Panc1 (cell line): Measurements from ENCODE around the gene ITPR3.

Experiments used
- CTCF ChIP-seq: fragments of 450-650 bp; IDR thresholded peaks from 2 replicates; pipeline ENCODE4 v1.5.1; 2017; ENCODE audit warnings: mild to moderate bottlenecking
- POLR2AphosphoS5 ChIP-seq: IDR thresholded peaks from 2 replicates; pipeline ENCODE4 v1.6.1; 2012; ENCODE audit warnings: mild to moderate bottlenecking, low read depth, low read length, moderate library complexity
- TCF7L2 ChIP-seq: IDR thresholded peaks from 2 replicates; pipeline ENCODE4 v1.6.1; 2011; ENCODE audit warnings: mild to moderate bottlenecking, low read depth, low read length, inconsistent platforms

GRCh38 chr6:33661106-33661838, 40.1 kb downstream of the ITPR3 start:
- TF ChIP-seq CTCF, result no peak
- TF ChIP-seq TCF7L2, result no peak
- TF ChIP-seq POLR2AphosphoS5, result no peak
